ENCODE measurements around the gene WFIKKN2. TPM values are rescaled to one million over a fixed set of nuclear protein-coding genes. Genes with fewer than 3 reads are reported as not detected.

WFIKKN2 gene
- total and polyA plus RNA-seq, 2 of the 8 experiments (the other 6 are each of a cell fraction or from before 2014, with no cell fraction given) = 0.07 to 0.30 TPM

DNA sequence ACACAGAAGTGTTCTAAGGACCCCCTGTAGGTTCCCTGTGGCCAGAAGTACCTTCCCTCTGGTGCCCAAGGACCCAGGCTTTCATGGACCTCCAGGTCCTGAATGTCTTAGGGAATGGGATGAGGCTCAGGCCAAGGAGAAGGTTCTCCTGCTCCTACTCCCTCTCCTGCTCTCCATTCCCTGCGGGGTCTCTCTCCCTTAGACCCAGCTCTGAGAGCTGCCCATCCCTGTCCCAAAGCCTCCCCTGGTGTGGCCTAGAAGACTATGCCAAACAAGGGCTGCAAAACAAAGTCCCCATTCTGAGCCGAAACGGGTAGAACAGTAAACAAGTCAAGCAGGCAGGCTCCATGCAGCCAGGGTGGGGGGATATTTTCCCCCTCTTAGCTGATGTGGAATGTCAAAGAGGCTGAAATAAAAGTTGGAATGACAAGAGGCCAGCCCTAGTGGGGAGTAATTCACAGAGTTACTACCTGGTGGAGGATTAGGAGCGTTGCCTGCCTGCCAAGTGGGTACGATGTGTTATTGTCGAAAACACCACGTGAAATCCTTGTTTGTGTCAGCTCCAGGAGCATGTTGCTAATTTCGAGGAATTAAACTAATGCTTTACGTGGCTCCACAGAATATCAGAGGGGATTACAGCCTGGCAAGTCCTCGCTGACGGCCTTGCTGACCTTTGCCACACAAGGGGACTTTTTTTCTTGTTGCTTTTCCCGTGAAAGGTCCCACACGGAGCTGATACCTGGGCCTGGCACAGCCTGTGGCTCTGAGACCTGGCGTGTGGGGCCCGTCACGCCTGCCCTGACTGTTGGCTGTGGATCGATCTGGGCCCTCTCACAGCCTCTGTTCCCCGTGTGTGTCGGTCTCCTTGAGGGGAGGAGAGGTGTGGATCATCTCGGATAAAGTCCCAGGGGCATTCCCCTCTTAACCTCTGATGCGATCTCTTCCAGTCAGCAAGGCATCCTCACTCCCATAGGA lies 2.9 kb downstream of the WFIKKN2 start:
- no peak for DNase-seq (ENCODE audit: low read depth in 1 of 2, low spot score in 2 of 2)
- CTCF ChIA-PET (ENCODE audit: partially characterized antibody) = interaction anchor here (0.5 to 31.7 kb wide), 10 partner anchors 11 to 111 kb away, joined by 3 to 735 read pairs (median 23); no protein-coding TSS in a partner anchor
- TF ChIP-seq, protein P1, sequence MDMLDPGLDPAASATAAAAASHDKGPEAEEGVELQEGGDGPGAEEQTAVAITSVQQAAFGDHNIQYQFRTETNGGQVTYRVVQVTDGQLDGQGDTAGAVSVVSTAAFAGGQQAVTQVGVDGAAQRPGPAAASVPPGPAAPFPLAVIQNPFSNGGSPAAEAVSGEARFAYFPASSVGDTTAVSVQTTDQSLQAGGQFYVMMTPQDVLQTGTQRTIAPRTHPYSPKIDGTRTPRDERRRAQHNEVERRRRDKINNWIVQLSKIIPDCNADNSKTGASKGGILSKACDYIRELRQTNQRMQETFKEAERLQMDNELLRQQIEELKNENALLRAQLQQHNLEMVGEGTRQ (IDR thresholded peaks at IDR 0.05; ENCODE audit: low read length) = no peak

More for the DNA sequence above, 2.9 kb downstream of the WFIKKN2 start:
- no peak overlapping the region for H4K5ac ChIP-seq (ENCODE audit: insufficient read length, low read depth, low read length)
- no peak overlapping the region for H2AFZ ChIP-seq (ENCODE audit: low read length)
- no peak overlapping the region for H4K91ac ChIP-seq (replicated peaks; ENCODE audit: insufficient read length, low read length)
- no peak overlapping the region for H3K56ac ChIP-seq (replicated peaks; ENCODE audit: insufficient read length, low read depth, low read length)
- H2BK5ac ChIP-seq (ENCODE audit: low read depth, low read length) = no peak overlapping the region
- H4K8ac ChIP-seq (ENCODE audit: extremely low read depth, insufficient read depth, low read length) = no peak overlapping the region
- POLR2A ChIA-PET (ENCODE audit: partially characterized antibody) = interaction anchor here (0.6 to 1.6 kb wide), 4 partner anchors 28 to 118 kb away, joined by 3 to 4 read pairs (median 4); partner anchors contain the start of gene TOB1
- no peak for FAIRE-seq
- no peak overlapping the region for H3K4me3 ChIP-seq (ENCODE audit: extremely low read depth in 1 of 4, insufficient read depth in 2 of 4, low read depth in 3 of 4, low read length in 4 of 4)
- H3K9me3 ChIP-seq (ENCODE audit: insufficient read depth in 2 of 2, low read depth in 1 of 2, low read length in 1 of 2) = no peaks in the 10 kb centered on the region
- no peak overlapping the region for H2BK120ac ChIP-seq (replicated peaks; ENCODE audit: low read depth, low read length)
- 0 out of 2 replicates have a peak overlapping the region, but pooled peaks have one; percentile 25 for H2BK15ac ChIP-seq (ENCODE audit: low read length)
- H3K14ac ChIP-seq (ENCODE audit: insufficient read length) = no peak overlapping the region
- no peaks in the 10 kb centered on the region for H3K79me1 ChIP-seq (ENCODE audit: low read depth, low read length)
- peaks cover 0 to 21% (median 15%) of the 10 kb centered on the region in 4 experiments; a peak in 6 of 7 replicates for H3K4me1 ChIP-seq (replicated peaks in 1 of 4; ENCODE audit: control insufficient read depth in 3 of 4, insufficient read depth in 4 of 4, low read length in 3 of 4)
- no peaks in the 10 kb centered on the region for H3K79me2 ChIP-seq (ENCODE audit: control insufficient read depth in 1 of 2, insufficient read depth in 2 of 2, low read length in 2 of 2)
- H3K4ac ChIP-seq (replicated peaks; ENCODE audit: insufficient read length, low read depth, low read length) = no peak overlapping the region
- no peak overlapping the region for H2BK12ac ChIP-seq (ENCODE audit: low read depth, low read length)
- no peaks in the 10 kb centered on the region for H3K23me2 ChIP-seq (ENCODE audit: low read depth, low read length)
- H3K27me3 ChIP-seq (replicated peaks in 1 of 4; ENCODE audit: control insufficient read depth in 3 of 4, extremely low read depth in 1 of 4, insufficient read depth in 3 of 4, low read length in 3 of 4) = no peaks in the 10 kb centered on the region
- H3K23ac ChIP-seq (ENCODE audit: insufficient read length) = no peak overlapping the region
- no peak overlapping the region; the same call in 1 of the 2 replicates for H3K27ac ChIP-seq (ENCODE audit: low read depth, low read length)
- no peak overlapping the region for H3K18ac ChIP-seq (ENCODE audit: extremely low read depth, low read length)
- H2AK5ac ChIP-seq (ENCODE audit: low read depth, low read length) = no peak overlapping the region
- no peak overlapping the region; a peak in 1 of 7 replicates for H3K9ac ChIP-seq (replicated peaks in 1 of 4; ENCODE audit: extremely low read depth in 1 of 4, low read depth in 3 of 4, low read length in 3 of 4)
- H3K4me2 ChIP-seq (ENCODE audit: insufficient read depth in 1 of 2, low read depth in 2 of 2, low read length in 2 of 2) = no peak overlapping the region
- no peaks in the 10 kb centered on the region for H3K36me3 ChIP-seq (ENCODE audit: control insufficient read depth in 2 of 4, insufficient read depth in 4 of 4, low read length in 3 of 4)
- no peaks in the 10 kb centered on the region for H4K20me1 ChIP-seq (replicated peaks in 1 of 2; ENCODE audit: control insufficient read depth in 1 of 2, insufficient read depth in 2 of 2, low read length in 2 of 2)
- 73% methylated on average over 21 of the region's 21 CpGs; no CpG with 5 or more reads in 1 of the 2 experiments for WGBS, 2 experiments (ENCODE audit: extremely low coverage in 1 of 2, insufficient coverage in 1 of 2, insufficient read length in 1 of 2, insufficient replicate concordance in 2 of 2, low coverage in 1 of 2, low lambda C conversion rate in 2 of 2, missing lambda C conversion rate in 1 of 2)
- no peak overlapping the region for H2BK20ac ChIP-seq (ENCODE audit: low read length)

Measured in H1 (cell line).